Measurements from ENCODE around the gene ATP6AP2. TPM values are rescaled to one million over a fixed set of nuclear protein-coding genes. Genes with fewer than 3 reads are reported as not detected.

The ATP6AP2 gene
- total and polyA plus RNA-seq, 2 of the 13 experiments (the other 11 are each of a cell fraction or from before 2014, with no cell fraction given), result 55.6 to 108 TPM

GRCh38 chrX:40647307-40648197 is 66.8 kb downstream of the ATP6AP2 start, which contains the start of gene CXorf38 (continued):
- TF ChIP-seq, protein P1, sequence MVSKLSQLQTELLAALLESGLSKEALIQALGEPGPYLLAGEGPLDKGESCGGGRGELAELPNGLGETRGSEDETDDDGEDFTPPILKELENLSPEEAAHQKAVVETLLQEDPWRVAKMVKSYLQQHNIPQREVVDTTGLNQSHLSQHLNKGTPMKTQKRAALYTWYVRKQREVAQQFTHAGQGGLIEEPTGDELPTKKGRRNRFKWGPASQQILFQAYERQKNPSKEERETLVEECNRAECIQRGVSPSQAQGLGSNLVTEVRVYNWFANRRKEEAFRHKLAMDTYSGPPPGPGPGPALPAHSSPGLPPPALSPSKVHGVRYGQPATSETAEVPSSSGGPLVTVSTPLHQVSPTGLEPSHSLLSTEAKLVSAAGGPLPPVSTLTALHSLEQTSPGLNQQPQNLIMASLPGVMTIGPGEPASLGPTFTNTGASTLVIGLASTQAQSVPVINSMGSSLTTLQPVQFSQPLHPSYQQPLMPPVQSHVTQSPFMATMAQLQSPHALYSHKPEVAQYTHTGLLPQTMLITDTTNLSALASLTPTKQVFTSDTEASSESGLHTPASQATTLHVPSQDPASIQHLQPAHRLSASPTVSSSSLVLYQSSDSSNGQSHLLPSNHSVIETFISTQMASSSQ (IDR thresholded peaks at IDR 0.05; ENCODE audit: low read depth), result no peak
- TF ChIP-seq, protein P1 (CRISPR knock-in tag; IDR thresholded peaks at IDR 0.05; ENCODE audit: borderline replicate concordance), result 0 out of 2 replicates have a peak, but pooled peaks have one; percentile 8
- TF ChIP-seq TGIF2 (CRISPR knock-in tag; IDR thresholded peaks at IDR 0.05) (0 out of 2 replicates have a peak, but pooled peaks have one; percentile 7), CENPX (CRISPR knock-in tag; IDR thresholded peaks at IDR 0.05) (no peak), BCL3 (CRISPR knock-in tag; IDR thresholded peaks at IDR 0.05) (0 out of 2 replicates have a peak, but pooled peaks have one; percentile 50), SP4 (CRISPR knock-in tag; IDR thresholded peaks at IDR 0.05) (peak; percentile 45; the same call in 1 of the 2 replicates), ZNF253 (CRISPR knock-in tag; IDR thresholded peaks at IDR 0.05; ENCODE audit: borderline replicate concordance) (no peak), ZNF563 (CRISPR knock-in tag; IDR thresholded peaks at IDR 0.05) (0 out of 2 replicates have a peak, but pooled peaks have one; percentile 32), ETV5 (CRISPR knock-in tag; IDR thresholded peaks at IDR 0.05; ENCODE audit: borderline replicate concordance) (peak; percentile 23; the same call in 1 of the 2 replicates), ZFY (CRISPR knock-in tag; IDR thresholded peaks at IDR 0.05) (peak; percentile 90), RBM22 (optimal IDR thresholded peaks at IDR 0.05; ENCODE audit: low read length) (peak; percentile 28), KDM5B (CRISPR knock-in tag; IDR thresholded peaks at IDR 0.05; ENCODE audit: borderline replicate concordance) (no peak), POLR2G (IDR thresholded peaks at IDR 0.05; ENCODE audit: low read depth, low read length) (peak; percentile 71)
- TF ChIP-seq, protein P2, sequence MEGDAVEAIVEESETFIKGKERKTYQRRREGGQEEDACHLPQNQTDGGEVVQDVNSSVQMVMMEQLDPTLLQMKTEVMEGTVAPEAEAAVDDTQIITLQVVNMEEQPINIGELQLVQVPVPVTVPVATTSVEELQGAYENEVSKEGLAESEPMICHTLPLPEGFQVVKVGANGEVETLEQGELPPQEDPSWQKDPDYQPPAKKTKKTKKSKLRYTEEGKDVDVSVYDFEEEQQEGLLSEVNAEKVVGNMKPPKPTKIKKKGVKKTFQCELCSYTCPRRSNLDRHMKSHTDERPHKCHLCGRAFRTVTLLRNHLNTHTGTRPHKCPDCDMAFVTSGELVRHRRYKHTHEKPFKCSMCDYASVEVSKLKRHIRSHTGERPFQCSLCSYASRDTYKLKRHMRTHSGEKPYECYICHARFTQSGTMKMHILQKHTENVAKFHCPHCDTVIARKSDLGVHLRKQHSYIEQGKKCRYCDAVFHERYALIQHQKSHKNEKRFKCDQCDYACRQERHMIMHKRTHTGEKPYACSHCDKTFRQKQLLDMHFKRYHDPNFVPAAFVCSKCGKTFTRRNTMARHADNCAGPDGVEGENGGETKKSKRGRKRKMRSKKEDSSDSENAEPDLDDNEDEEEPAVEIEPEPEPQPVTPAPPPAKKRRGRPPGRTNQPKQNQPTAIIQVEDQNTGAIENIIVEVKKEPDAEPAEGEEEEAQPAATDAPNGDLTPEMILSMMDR (CRISPR knock-in tag; IDR thresholded peaks at IDR 0.05), result 0 out of 2 replicates have a peak, but pooled peaks have one; percentile 19
